Stimulated activated naive CD8-positive, alpha-beta T cell treated with anti-CD3 and anti-CD28 coated beads, Interleukin-15, amount 100 ng/mL, for 72 hours (primary cell): ENCODE results near the gene CCDC146.
"Not testable (repeated sequence)": the region's sequence is repeated elsewhere in the genome, so short reads cannot be mapped to it uniquely, and the experiment has no call there.

Experiments
- ATAC-seq: fragments of 150-1000 bp; cut with Tn5 transposase; 2 replicates; pipeline ENCODE4 v1.10.0; 2021; ENCODE audit warnings: mild to moderate bottlenecking, moderate library complexity
- DNase-seq, 2 donors: peaks; one replicate each; pipeline ENCODE4 v3.0.0; 2021 to 2022
- H3K27ac Mint-ChIP-seq, 2 donors: one replicate each; pipeline ENCODE4 v1.8.0; 2022; ENCODE audit warnings: mild to moderate bottlenecking in 2 of 2, mixed read lengths in 2 of 2, moderate library complexity in 2 of 2
- H3K27me3 Mint-ChIP-seq: one replicate; pipeline ENCODE4 v1.8.0; 2022; ENCODE audit warnings: mixed read lengths
- H3K4me1 Mint-ChIP-seq: one replicate; pipeline ENCODE4 v1.8.0; 2022; ENCODE audit warnings: mild to moderate bottlenecking, mixed read lengths
- H3K4me3 Mint-ChIP-seq, 2 donors: one replicate each; pipeline ENCODE4 v1.8.0; 2022; ENCODE audit warnings: mild to moderate bottlenecking in 2 of 2, mixed read lengths in 2 of 2, moderate library complexity in 1 of 2
- H3K9me3 Mint-ChIP-seq, 2 donors: one replicate each; pipeline ENCODE4 v1.8.0; 2022; ENCODE audit warnings: mixed read lengths in 2 of 2

CCDC146 gene

GRCh38 chr7:77121860-77122681 lies at the start of gene CCDC146:
Gene CCDC146, plus strand, starts transcription at chr7:77122615. Its CDS starts 45,054 bp downstream, at chr7:77167669.
- Mint-ChIP-seq H3K4me3 (peak within 1 kb of the TSS; percentile 86 to 89), H3K4me1 (peaks cover 18% of the 10 kb centered on the region), H3K27ac (peak within 1 kb of the TSS; percentile 55 to 82)
- DNase-seq (peak; percentile 92 to 97), ATAC-seq (peak; percentile 99)
- H3K9me3 Mint-ChIP-seq, H3K27me3 Mint-ChIP-seq: not testable (repeated sequence)

GRCh38 chr7:77074786-77075396 lies 47.5 kb upstream of the CCDC146 start:
- not testable (repeated sequence) for H3K27me3 Mint-ChIP-seq, DNase-seq, H3K9me3 Mint-ChIP-seq, H3K4me1 Mint-ChIP-seq, ATAC-seq, H3K4me3 Mint-ChIP-seq, H3K27ac Mint-ChIP-seq

- DNase-seq, H3K27me3 Mint-ChIP-seq, ATAC-seq, H3K4me1 Mint-ChIP-seq, H3K9me3 Mint-ChIP-seq, H3K4me3 Mint-ChIP-seq, H3K27ac Mint-ChIP-seq: not testable (repeated sequence)
Measured at GRCh38 chr7:77077060-77077459, 45.4 kb upstream of the CCDC146 start.

GRCh38 chr7:77079112-77079511 lies 43.3 kb upstream of the CCDC146 start:
- H3K9me3 Mint-ChIP-seq, H3K4me1 Mint-ChIP-seq, H3K4me3 Mint-ChIP-seq, ATAC-seq, H3K27ac Mint-ChIP-seq, H3K27me3 Mint-ChIP-seq, DNase-seq: not testable (repeated sequence)

- not testable (repeated sequence) for H3K4me1 Mint-ChIP-seq, H3K9me3 Mint-ChIP-seq, ATAC-seq, H3K27me3 Mint-ChIP-seq, H3K4me3 Mint-ChIP-seq, DNase-seq, H3K27ac Mint-ChIP-seq
Measured at GRCh38 chr7:77079624-77080023, 42.8 kb upstream of the CCDC146 start.

GRCh38 chr7:77080236-77080635 lies 42.2 kb upstream of the CCDC146 start:
- H3K27ac Mint-ChIP-seq, H3K4me1 Mint-ChIP-seq, H3K4me3 Mint-ChIP-seq, ATAC-seq, H3K27me3 Mint-ChIP-seq, H3K9me3 Mint-ChIP-seq, DNase-seq: not testable (repeated sequence)

GRCh38 chr7:77082192-77082591 lies 40.2 kb upstream of the CCDC146 start:
- ATAC-seq, H3K4me1 Mint-ChIP-seq, H3K27ac Mint-ChIP-seq, H3K4me3 Mint-ChIP-seq, DNase-seq, H3K27me3 Mint-ChIP-seq, H3K9me3 Mint-ChIP-seq: not testable (repeated sequence)

- not testable (repeated sequence) for H3K4me3 Mint-ChIP-seq, H3K27ac Mint-ChIP-seq, ATAC-seq, H3K27me3 Mint-ChIP-seq, DNase-seq, H3K4me1 Mint-ChIP-seq, H3K9me3 Mint-ChIP-seq
Measured at GRCh38 chr7:77092301-77092700, 30.1 kb upstream of the CCDC146 start.

- not testable (repeated sequence) for H3K4me1 Mint-ChIP-seq, H3K27ac Mint-ChIP-seq, H3K9me3 Mint-ChIP-seq, DNase-seq, ATAC-seq, H3K4me3 Mint-ChIP-seq, H3K27me3 Mint-ChIP-seq
Measured at GRCh38 chr7:77100501-77100900, 21.9 kb upstream of the CCDC146 start.

GRCh38 chr7:77101187-77101586 lies 21.2 kb upstream of the CCDC146 start:
- not testable (repeated sequence) for H3K9me3 Mint-ChIP-seq, H3K27me3 Mint-ChIP-seq, DNase-seq, H3K4me3 Mint-ChIP-seq, H3K27ac Mint-ChIP-seq, H3K4me1 Mint-ChIP-seq
- ATAC-seq: peak; percentile 43

GRCh38 chr7:77102671-77103070 lies 19.7 kb upstream of the CCDC146 start:
- H3K9me3 Mint-ChIP-seq, H3K27ac Mint-ChIP-seq, H3K4me3 Mint-ChIP-seq, H3K4me1 Mint-ChIP-seq, ATAC-seq, DNase-seq, H3K27me3 Mint-ChIP-seq: not testable (repeated sequence)

- not testable (repeated sequence) for H3K9me3 Mint-ChIP-seq, DNase-seq, ATAC-seq, H3K4me3 Mint-ChIP-seq, H3K27ac Mint-ChIP-seq, H3K27me3 Mint-ChIP-seq, H3K4me1 Mint-ChIP-seq
Measured at GRCh38 chr7:77105904-77106303, 16.5 kb upstream of the CCDC146 start.

GRCh38 chr7:77107659-77108058 lies 14.8 kb upstream of the CCDC146 start:
- ATAC-seq, H3K27ac Mint-ChIP-seq, H3K4me1 Mint-ChIP-seq, H3K4me3 Mint-ChIP-seq, H3K9me3 Mint-ChIP-seq, H3K27me3 Mint-ChIP-seq, DNase-seq: not testable (repeated sequence)

- ATAC-seq, H3K27me3 Mint-ChIP-seq, H3K4me3 Mint-ChIP-seq, H3K27ac Mint-ChIP-seq, H3K4me1 Mint-ChIP-seq, H3K9me3 Mint-ChIP-seq, DNase-seq: not testable (repeated sequence)
Measured at GRCh38 chr7:77108362-77108761, 14.1 kb upstream of the CCDC146 start.

- H3K4me1 Mint-ChIP-seq, ATAC-seq, H3K4me3 Mint-ChIP-seq, H3K9me3 Mint-ChIP-seq, H3K27ac Mint-ChIP-seq, H3K27me3 Mint-ChIP-seq, DNase-seq: not testable (repeated sequence)
Measured at GRCh38 chr7:77112719-77113306, 9.6 kb upstream of the CCDC146 start.

- not testable (repeated sequence) for H3K4me3 Mint-ChIP-seq, H3K9me3 Mint-ChIP-seq, ATAC-seq, H3K27ac Mint-ChIP-seq, H3K27me3 Mint-ChIP-seq, DNase-seq
- peaks cover 31% of the 10 kb centered on the region for H3K4me1 Mint-ChIP-seq
Measured at GRCh38 chr7:77125486-77125885, 3.1 kb downstream of the CCDC146 start.
